IMR-90 (cell line): ENCODE results near the gene SIPA1L3. TPM values are rescaled to one million over a fixed set of nuclear protein-coding genes. Genes with fewer than 3 reads are reported as not detected.

Experiments used
- ATAC-seq: fragments of 200-7000 bp; cut with Tn5 transposase; 2 replicates; pipeline ENCODE4 v1.9.1; 2020; ENCODE audit warnings: low read depth, mild to moderate bottlenecking, moderate library complexity
- BruUV-seq: library from RNA; stranded (reverse); fragments of 400-500 nt; replicated peaks from 2 replicates; lab custom pipeline; 2021; lab: Mats Ljungman, UMichigan
- CTCF ChIA-PET: fragments of 300-600 bp; formaldehyde crosslinking; extraction: SDS; loops from one replicate; lab custom pipeline; 2021; ENCODE audit warnings: antibody characterized with exemption; lab: Yijun Ruan, JAX
- POLR2A ChIA-PET: fragments of 300-600 bp; sonication (Branson Sonifier 250); formaldehyde crosslinking; loops from one replicate; lab custom pipeline; 2022; ENCODE audit warnings: antibody characterized with exemption; ENCODE audit not compliant: unreplicated experiment; lab: Charles Lee
- DNase-seq: peaks from one replicate; pipeline ENCODE4 v3.0.0; 2013
- H2AFZ ChIP-seq: replicated peaks from 2 replicates; pipeline ENCODE3; 2013; ENCODE audit warnings: low read length, mild to moderate bottlenecking; ENCODE audit not compliant: poor library complexity
- H2AK5ac ChIP-seq: 2 replicates; pipeline ENCODE4 v1.6.1; 2013; ENCODE audit warnings: low read depth, low read length, inconsistent platforms
- H2AK9ac ChIP-seq: replicated peaks from 2 replicates; pipeline ENCODE3; 2013; ENCODE audit warnings: mild to moderate bottlenecking, low read depth, low read length, moderate library complexity; ENCODE audit not compliant: poor library complexity
- H2BK120ac ChIP-seq: 2 replicates; pipeline ENCODE4 v1.6.1; 2013; ENCODE audit warnings: low read depth, low read length, inconsistent platforms
- H2BK15ac ChIP-seq: 3 replicates; pipeline ENCODE4 v1.6.1; 2013; ENCODE audit warnings: low read depth, low read length, inconsistent platforms
- H2BK20ac ChIP-seq: 2 replicates; pipeline ENCODE4 v1.6.1; 2013; ENCODE audit warnings: low read depth, mild to moderate bottlenecking, inconsistent platforms, low read length, moderate library complexity
- H2BK5ac ChIP-seq: 2 replicates; pipeline ENCODE4 v1.6.1; 2013; ENCODE audit warnings: mild to moderate bottlenecking, low read depth, low read length, inconsistent platforms; ENCODE audit not compliant: poor library complexity, severe bottlenecking
- H3K14ac ChIP-seq: replicated peaks from 2 replicates; pipeline ENCODE4 v1.6.1; 2013; ENCODE audit warnings: low read depth, low read length, inconsistent platforms
- H3K18ac ChIP-seq: 2 replicates; pipeline ENCODE4 v1.6.1; 2013; ENCODE audit warnings: low read depth, low read length, control low read depth
- H3K23ac ChIP-seq: 2 replicates; pipeline ENCODE4 v1.6.1; 2013; ENCODE audit warnings: low read depth, low read length, inconsistent platforms
- H3K27ac ChIP-seq: 2 replicates; pipeline ENCODE4 v1.5.1; 2013; ENCODE audit warnings: mild to moderate bottlenecking, control low read depth, low read length; ENCODE audit not compliant: insufficient read depth
- H3K27me3 ChIP-seq: 2 replicates; pipeline ENCODE4 v1.6.1; 2013; ENCODE audit warnings: low read length; ENCODE audit not compliant: control insufficient read depth, insufficient read depth
- H3K36me3 ChIP-seq: 2 replicates; pipeline ENCODE4 v1.6.1; 2013; ENCODE audit warnings: low read length, mixed read lengths; ENCODE audit not compliant: control insufficient read depth, insufficient read depth
- H3K4ac ChIP-seq: 2 replicates; pipeline ENCODE4 v1.6.1; 2013; ENCODE audit warnings: low read depth, low read length, inconsistent platforms
- H3K4me1 ChIP-seq: 2 replicates; pipeline ENCODE4 v1.6.1; 2013; ENCODE audit warnings: low read length, mixed read lengths; ENCODE audit not compliant: control insufficient read depth, insufficient read depth
- H3K4me2 ChIP-seq: 2 replicates; pipeline ENCODE4 v1.6.1; 2013; ENCODE audit warnings: low read depth, mild to moderate bottlenecking, control low read depth, low read length, moderate library complexity
- H3K4me3 ChIP-seq: 2 replicates; pipeline ENCODE4 v1.5.1; 2013; ENCODE audit warnings: low read depth, mild to moderate bottlenecking, control low read depth, low read length, moderate library complexity; ENCODE audit not compliant: insufficient read depth
- H3K56ac ChIP-seq: 2 replicates; pipeline ENCODE4 v1.6.1; 2013; ENCODE audit warnings: low read length, inconsistent platforms; ENCODE audit not compliant: insufficient read depth; ENCODE audit errors: extremely low read depth
- H3K79me1 ChIP-seq, 2 experiments: 2 replicates each; pipeline ENCODE4 v1.6.1; 2013; ENCODE audit warnings: low read length in 2 of 2, inconsistent platforms in 1 of 2, low read depth in 1 of 2
- H3K9ac ChIP-seq: 2 replicates; pipeline ENCODE4 v1.6.1; 2013; ENCODE audit warnings: low read depth, low read length, control low read depth
- H3K9me1 ChIP-seq: 2 replicates; pipeline ENCODE4 v1.6.1; 2013; ENCODE audit warnings: low read length, inconsistent platforms; ENCODE audit not compliant: insufficient read depth
- H3K9me3 ChIP-seq: 2 replicates; pipeline ENCODE4 v1.6.1; 2013; ENCODE audit warnings: low read length; ENCODE audit not compliant: control insufficient read depth, insufficient read depth
- H4K20me1 ChIP-seq: 2 replicates; pipeline ENCODE4 v1.6.1; 2013; ENCODE audit warnings: low read length, inconsistent platforms; ENCODE audit not compliant: insufficient read depth
- H4K5ac ChIP-seq: 2 replicates; pipeline ENCODE4 v1.6.1; 2013; ENCODE audit warnings: mild to moderate bottlenecking, low read depth, low read length, control low read depth
- H4K8ac ChIP-seq, 2 experiments: 2 replicates each; pipeline ENCODE4 v1.6.1; 2013; ENCODE audit warnings: low read depth in 2 of 2, low read length in 2 of 2, control low read depth in 1 of 2, inconsistent platforms in 1 of 2
- H4K91ac ChIP-seq: 2 replicates; pipeline ENCODE4 v1.6.1; 2013; ENCODE audit warnings: low read depth, low read length, inconsistent platforms; ENCODE audit not compliant: insufficient read depth
- BHLHE40 ChIP-seq: fragments of 150-350 bp; IDR thresholded peaks from 2 replicates; pipeline ENCODE4 v1.6.1; 2016; ENCODE audit warnings: mild to moderate bottlenecking, low read depth, low read length
- CEBPB ChIP-seq: IDR thresholded peaks from 2 replicates; pipeline ENCODE4 v1.6.1; 2012; ENCODE audit warnings: low read depth, low read length, improper control_type of control experiment
- CHD1 ChIP-seq: IDR thresholded peaks from 2 replicates; pipeline ENCODE4 v1.6.1; 2012; ENCODE audit warnings: low read depth, low read length, improper control_type of control experiment
- MAZ ChIP-seq: IDR thresholded peaks from 2 replicates; pipeline ENCODE4 v1.6.1; 2012; ENCODE audit warnings: low read depth, mild to moderate bottlenecking, low read length, improper control_type of control experiment, moderate library complexity, borderline replicate concordance
- MXI1 ChIP-seq: IDR thresholded peaks from 2 replicates; pipeline ENCODE4 v1.6.1; 2012; ENCODE audit warnings: low read depth, mild to moderate bottlenecking, low read length, moderate library complexity, borderline replicate concordance
- NFE2L2 ChIP-seq: fragments of 150-350 bp; IDR thresholded peaks from 2 replicates; pipeline ENCODE4 v1.6.1; 2016; ENCODE audit warnings: low read depth, mild to moderate bottlenecking, low read length
- RCOR1 ChIP-seq: IDR thresholded peaks from 2 replicates; pipeline ENCODE4 v1.6.1; 2012; ENCODE audit warnings: mild to moderate bottlenecking, low read length, improper control_type of control experiment; ENCODE audit not compliant: insufficient replicate concordance
- WGBS, 2 experiments: methylation state at CpG; one replicate each; pipeline versions ENCODE4 v1.1.5 to v1.1.7; 2013; ENCODE audit warnings: missing lambda C conversion rate in 2 of 2; ENCODE audit not compliant: insufficient read length in 1 of 2; ENCODE audit errors: extremely low coverage in 2 of 2; 5-methylcytosine and 5-hydroxymethylcytosine counted together
- dilution Hi-C: fragments of 300-500 bp; cut with HindIII; formaldehyde crosslinking; loops from one replicate; pipeline ENCODE4 v1.14.3; 2018; ENCODE audit warnings: low sequenced_read_pairs; ENCODE audit not compliant: unreplicated experiment
- in situ Hi-C: fragments of 300-500 bp; cut with MboI; formaldehyde crosslinking; loops from 3 replicates; pipeline ENCODE4 v1.14.3; 2019; ENCODE audit warnings: low sequenced_read_pairs, inconsistent platforms, mixed read lengths
- intact Hi-C: fragments of 100-400 bp; cut with micrococcal nuclease; formaldehyde crosslinking; loops from 2 replicates; pipeline ENCODE4 v1.10.0; 2022
- polyA plus RNA-seq, 3 experiments: library from polyadenylated mRNA; depleted of rRNA; stranded (reverse); fragments of >200 nt; gene quantifications; 2 replicates each; pipeline ENCODE4 v1.2.3, GENCODE V29; 2012; ENCODE audit warnings: low replicate concordance in 1 of 3
- total RNA-seq: library from RNA; depleted of rRNA; stranded (reverse); fragments of >200 nt; gene quantifications from 2 replicates; pipeline ENCODE4 v1.2.3, GENCODE V29; 2012
- TF ChIP-seq, protein P1 (sequence below): fragments of 150-350 bp; IDR thresholded peaks from 2 replicates; pipeline ENCODE4 v1.6.1; 2017; ENCODE audit warnings: mild to moderate bottlenecking, antibody characterized with exemption, low read length, low read depth
- TF ChIP-seq, protein P2 (sequence below): conservative IDR thresholded peaks from 2 replicates; pipeline ENCODE4 v1.5.1; 2012; ENCODE audit warnings: mild to moderate bottlenecking, low read depth, low read length, improper control_type of control experiment

SIPA1L3 gene
- total and polyA plus RNA-seq, 2 of the 4 experiments (the other 2 are of a cell fraction), result 4.1 to 9.4 TPM

DNA sequence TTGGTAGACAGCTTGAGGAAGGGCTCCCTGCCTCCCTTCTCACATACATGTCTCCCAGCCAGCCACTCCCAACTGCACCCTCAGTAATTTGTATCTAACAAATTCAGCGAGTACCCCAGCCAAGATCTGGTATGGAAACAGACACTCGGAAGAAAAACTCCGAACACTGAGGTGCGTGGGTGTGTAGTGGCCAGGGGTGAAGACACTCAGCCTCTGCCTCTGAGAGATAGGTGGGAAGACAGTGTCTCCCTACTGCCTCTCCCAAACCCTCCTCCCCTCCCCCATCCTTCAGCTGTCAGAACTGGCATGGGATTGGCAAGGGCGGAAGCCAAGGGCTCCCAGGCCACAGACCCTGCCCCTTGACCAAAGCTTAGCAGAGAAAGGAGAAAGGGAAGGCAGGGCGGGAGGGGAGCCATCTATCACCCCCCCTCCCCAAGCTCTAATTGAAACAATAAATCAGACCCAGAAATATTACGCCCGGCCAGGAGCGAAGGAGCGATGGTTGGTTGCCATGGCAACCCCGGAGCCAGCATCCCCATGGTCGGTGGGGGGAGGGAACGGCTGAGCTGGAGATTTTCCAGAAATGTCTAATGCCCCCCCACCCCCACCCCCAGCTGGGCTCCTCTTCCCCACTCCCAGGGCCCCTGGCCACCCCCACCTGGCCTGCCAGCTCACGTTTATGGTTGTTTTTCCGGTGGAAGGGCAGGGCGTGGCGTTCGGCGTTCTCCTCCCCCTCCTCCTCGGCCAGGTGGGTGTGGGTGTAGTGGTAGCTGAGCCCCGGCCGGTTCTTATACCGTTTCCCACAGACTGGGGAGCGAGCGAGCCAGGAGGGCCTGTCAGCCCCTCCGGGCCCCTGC lies 310.0 kb downstream of the SIPA1L3 start:
- WGBS, 2 experiments, result no CpG with 5 or more reads among the region's 26 CpGs
- H2AK5ac ChIP-seq, result no peak overlapping the region
- no peak overlapping the region for H4K5ac ChIP-seq
- H3K9me3 ChIP-seq, result no peaks in the 10 kb centered on the region
- H3K27ac ChIP-seq, result no peak overlapping the region
- H3K27me3 ChIP-seq, result no peaks in the 10 kb centered on the region
- H2BK15ac ChIP-seq, result no peak overlapping the region
- peaks cover 0 to 9% of the 10 kb centered on the region in 2 experiments; a peak in 2 of 4 replicates for H3K79me1 ChIP-seq
- H3K4me3 ChIP-seq, result no peak overlapping the region
- no peak overlapping the region for H3K56ac ChIP-seq
- DNase-seq (no peak), ATAC-seq (no peak)
- intact Hi-C loops (no loop called here), in situ Hi-C loops (no loop called here), dilution Hi-C loops (no loop called here)
- H2BK5ac ChIP-seq, result no peak overlapping the region
- ChIA-PET POLR2A (no interaction called here), CTCF (interaction anchor here (0.6 kb wide), 1 partner anchor 115 kb away, joined by 3 read pairs; no protein-coding TSS in a partner anchor)
- peaks cover 2% of the 10 kb centered on the region; the same call in 1 of the 2 replicates for H3K36me3 ChIP-seq
- no peak overlapping the region for H3K9ac ChIP-seq
- H4K91ac ChIP-seq, result no peak overlapping the region
- no peak overlapping the region for H2BK20ac ChIP-seq
- no peak overlapping the region for H4K8ac ChIP-seq
- H3K23ac ChIP-seq, result no peak overlapping the region
- H2BK120ac ChIP-seq, result no peak overlapping the region
- peak overlapping the region; percentile 28 for H2AK9ac ChIP-seq
- H2AFZ ChIP-seq, result no peak overlapping the region
- peaks cover 9% of the 10 kb centered on the region for H3K9me1 ChIP-seq
- TF ChIP-seq CHD1 (no peak), BHLHE40 (no peak), CEBPB (no peak), NFE2L2 (no peak), RCOR1 (no peak), MXI1 (no peak), MAZ (no peak)
- TF ChIP-seq, protein P1, sequence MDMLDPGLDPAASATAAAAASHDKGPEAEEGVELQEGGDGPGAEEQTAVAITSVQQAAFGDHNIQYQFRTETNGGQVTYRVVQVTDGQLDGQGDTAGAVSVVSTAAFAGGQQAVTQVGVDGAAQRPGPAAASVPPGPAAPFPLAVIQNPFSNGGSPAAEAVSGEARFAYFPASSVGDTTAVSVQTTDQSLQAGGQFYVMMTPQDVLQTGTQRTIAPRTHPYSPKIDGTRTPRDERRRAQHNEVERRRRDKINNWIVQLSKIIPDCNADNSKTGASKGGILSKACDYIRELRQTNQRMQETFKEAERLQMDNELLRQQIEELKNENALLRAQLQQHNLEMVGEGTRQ, result no peak
- TF ChIP-seq, protein P2, sequence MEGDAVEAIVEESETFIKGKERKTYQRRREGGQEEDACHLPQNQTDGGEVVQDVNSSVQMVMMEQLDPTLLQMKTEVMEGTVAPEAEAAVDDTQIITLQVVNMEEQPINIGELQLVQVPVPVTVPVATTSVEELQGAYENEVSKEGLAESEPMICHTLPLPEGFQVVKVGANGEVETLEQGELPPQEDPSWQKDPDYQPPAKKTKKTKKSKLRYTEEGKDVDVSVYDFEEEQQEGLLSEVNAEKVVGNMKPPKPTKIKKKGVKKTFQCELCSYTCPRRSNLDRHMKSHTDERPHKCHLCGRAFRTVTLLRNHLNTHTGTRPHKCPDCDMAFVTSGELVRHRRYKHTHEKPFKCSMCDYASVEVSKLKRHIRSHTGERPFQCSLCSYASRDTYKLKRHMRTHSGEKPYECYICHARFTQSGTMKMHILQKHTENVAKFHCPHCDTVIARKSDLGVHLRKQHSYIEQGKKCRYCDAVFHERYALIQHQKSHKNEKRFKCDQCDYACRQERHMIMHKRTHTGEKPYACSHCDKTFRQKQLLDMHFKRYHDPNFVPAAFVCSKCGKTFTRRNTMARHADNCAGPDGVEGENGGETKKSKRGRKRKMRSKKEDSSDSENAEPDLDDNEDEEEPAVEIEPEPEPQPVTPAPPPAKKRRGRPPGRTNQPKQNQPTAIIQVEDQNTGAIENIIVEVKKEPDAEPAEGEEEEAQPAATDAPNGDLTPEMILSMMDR, result no peak
- no peak overlapping the region for H3K14ac ChIP-seq
- H3K4me1 ChIP-seq, result 0 out of 2 replicates have a peak, but pooled peaks cover 2% of the 10 kb centered on the region
- 0 out of 2 replicates have a peak, but pooled peaks cover 3% of the 10 kb centered on the region for H4K20me1 ChIP-seq
- no peak overlapping the region for H3K4ac ChIP-seq
- no peak overlapping the region for H3K4me2 ChIP-seq
- BruUV-seq, result no TSS peak
- H3K18ac ChIP-seq, result no peak overlapping the region
